Adrenal gland (tissue), 12 donors: Measurements from ENCODE around the gene DDX20. TPM values are rescaled to one million over a fixed set of nuclear protein-coding genes. Genes with fewer than 3 reads are reported as not detected.

ENCODE experiments used
- DNase-seq, 7 donors: peaks; one replicate each; pipeline ENCODE4 v3.0.0-alpha.2; 2019 to 2020
- H3K27ac ChIP-seq, 5 donors: fragments of 200-600 bp; sonication (generic) in 4 of 5; 1 replicate in 3 of 5; 2 replicates in 2 of 5; pipeline versions ENCODE4 v1.5.1 to v1.8.0; 2016 to 2020; ENCODE audit warnings: mild to moderate bottlenecking in 1 of 5
- H3K27me3 ChIP-seq: fragments of 200-600 bp; 2 replicates; pipeline ENCODE4 v1.8.0; 2021
- H3K36me3 ChIP-seq, 2 donors: fragments of 200-600 bp; replicated peaks in 1 of 2; 1 replicate in 1 of 2; 2 replicates in 1 of 2; pipeline versions ENCODE4 v1.5.1 to v1.8.0; 2018 to 2022
- H3K4me1 ChIP-seq, 2 donors: fragments of 200-600 bp; replicated peaks in 1 of 2; 1 replicate in 1 of 2; 2 replicates in 1 of 2; pipeline versions ENCODE4 v1.5.1 to v1.8.0; 2018 to 2021
- H3K4me3 ChIP-seq, 4 donors: fragments of 200-600 bp; sonication (generic) in 3 of 4; one replicate each; pipeline ENCODE4 v1.5.1; 2016 to 2018
- H3K9me3 ChIP-seq, 3 donors: fragments of 200-600 bp; sonication (generic) in 1 of 3; replicated peaks in 1 of 3; 1 replicate in 2 of 3; 2 replicates in 1 of 3; pipeline versions ENCODE4 v1.5.1 to v1.8.0; 2016 to 2021
- POLR2A ChIP-seq, 2 donors: fragments of 450-650 bp; IDR thresholded peaks; one replicate each; pipeline ENCODE4 v1.6.1; 2017; ENCODE audit warnings: antibody characterized with exemption in 2 of 2, mild to moderate bottlenecking in 2 of 2, moderate library complexity in 1 of 2
- WGBS, 4 donors: extraction: QIAGEN DNeasy Blood & Tissue Kit in 2 of 4; methylation state at CpG; one replicate each; pipeline versions ENCODE4 v1.1.5 to v1.1.7; 2013 to 2017; 5-methylcytosine and 5-hydroxymethylcytosine counted together
- intact Hi-C, 2 donors: fragments of 100-400 bp; cut with DNase I; formaldehyde crosslinking; loops; one replicate each; pipeline versions ENCODE4 v1.14.1 to v1.15.0; 2022 to 2023
- polyA plus RNA-seq, 3 donors: library from polyadenylated mRNA; stranded (reverse); fragments of 200-250 nt in 2 of 3; fragments of 350-450 nt in 1 of 3; fragmentation: Illumina TruSeq in 1 of 3; extraction: RNeasy Lipid Tissue Mini Kit (QIAGEN cat#74804) in 1 of 3; gene quantifications; one replicate each; pipeline ENCODE4 v1.2.3, GENCODE V29; 2013 to 2014
- total RNA-seq, 9 donors: library from RNA; depleted of rRNA in 4 of 9; stranded (reverse); fragments of >200 nt in 4 of 9; fragments of 120-200 nt in 1 of 9; fragmentation: NEBNext Ultra II Directional in 1 of 9; extraction: Animal tissue kit (Norgen Biotek cat#: 25700) in 1 of 9; gene quantifications; one replicate each; pipeline versions ENCODE4 v1.1.0 to v1.2.4, GENCODE V29; 2013 to 2023
- TF ChIP-seq, protein P1 (sequence below), 6 experiments: fragments of 450-650 bp in 4 of 6; fragments of 200-600 bp in 2 of 6; sonication (generic) in 1 of 6; IDR thresholded peaks; 1 replicate in 5 of 6; 2 replicates in 1 of 6; pipeline versions ENCODE4 v1.5.1 to v1.8.0; 2016 to 2021; ENCODE audit warnings: antibody characterized with exemption in 6 of 6, mild to moderate bottlenecking in 2 of 6, moderate library complexity in 1 of 6
- donor health status: healthy with polysubstance abuse.
- donor health status: Bipolar disorder and iron deficiency.
- donor health status: DM: yes; HTN: yes; CAD: no.
- donor health status: DM: no; HTN: no; CAD: no.
- donor health status: DM: no; HTN: no; CAD: no.
- donor health status: DM: yes; HTN: yes; CAD: no.

DDX20 gene
- total and polyA plus RNA-seq, 12 donors = 6.2 to 19.9 (median 11.6) TPM

- intact Hi-C loops = no loop called here
- TF ChIP-seq POLR2A (IDR thresholded peaks at IDR 0.05) = no peak
- TF ChIP-seq, protein P1, sequence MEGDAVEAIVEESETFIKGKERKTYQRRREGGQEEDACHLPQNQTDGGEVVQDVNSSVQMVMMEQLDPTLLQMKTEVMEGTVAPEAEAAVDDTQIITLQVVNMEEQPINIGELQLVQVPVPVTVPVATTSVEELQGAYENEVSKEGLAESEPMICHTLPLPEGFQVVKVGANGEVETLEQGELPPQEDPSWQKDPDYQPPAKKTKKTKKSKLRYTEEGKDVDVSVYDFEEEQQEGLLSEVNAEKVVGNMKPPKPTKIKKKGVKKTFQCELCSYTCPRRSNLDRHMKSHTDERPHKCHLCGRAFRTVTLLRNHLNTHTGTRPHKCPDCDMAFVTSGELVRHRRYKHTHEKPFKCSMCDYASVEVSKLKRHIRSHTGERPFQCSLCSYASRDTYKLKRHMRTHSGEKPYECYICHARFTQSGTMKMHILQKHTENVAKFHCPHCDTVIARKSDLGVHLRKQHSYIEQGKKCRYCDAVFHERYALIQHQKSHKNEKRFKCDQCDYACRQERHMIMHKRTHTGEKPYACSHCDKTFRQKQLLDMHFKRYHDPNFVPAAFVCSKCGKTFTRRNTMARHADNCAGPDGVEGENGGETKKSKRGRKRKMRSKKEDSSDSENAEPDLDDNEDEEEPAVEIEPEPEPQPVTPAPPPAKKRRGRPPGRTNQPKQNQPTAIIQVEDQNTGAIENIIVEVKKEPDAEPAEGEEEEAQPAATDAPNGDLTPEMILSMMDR (IDR thresholded peaks at IDR 0.05) = no peak
- H3K4me1 ChIP-seq = no peaks in the 10 kb centered on the region
- no peak overlapping the region for H3K27ac ChIP-seq
- H3K9me3 ChIP-seq = no peaks in the 10 kb centered on the region
- H3K4me3 ChIP-seq = no peak overlapping the region
- no peak for DNase-seq
- no peaks in the 10 kb centered on the region for H3K27me3 ChIP-seq
- H3K36me3 ChIP-seq = peaks cover 0 to 44% of the 10 kb centered on the region in 2 donors
Observed at GRCh38 chr1:111768023-111768422, 12.3 kb downstream of the DDX20 start.

GRCh38 chr1:111768625-111769024 lies 12.9 kb downstream of the DDX20 start:
- no peak overlapping the region for H3K27ac ChIP-seq
- TF ChIP-seq, protein P1 (IDR thresholded peaks at IDR 0.05) = no peak
- no peak for TF ChIP-seq POLR2A (IDR thresholded peaks at IDR 0.05)
- H3K36me3 ChIP-seq = peaks cover 0 to 38% of the 10 kb centered on the region in 2 donors
- no peaks in the 10 kb centered on the region for H3K4me1 ChIP-seq
- DNase-seq = no peak
- intact Hi-C loops = no loop called here
- H3K4me3 ChIP-seq = no peak overlapping the region
- no peaks in the 10 kb centered on the region for H3K9me3 ChIP-seq
- no peaks in the 10 kb centered on the region for H3K27me3 ChIP-seq

DNA sequence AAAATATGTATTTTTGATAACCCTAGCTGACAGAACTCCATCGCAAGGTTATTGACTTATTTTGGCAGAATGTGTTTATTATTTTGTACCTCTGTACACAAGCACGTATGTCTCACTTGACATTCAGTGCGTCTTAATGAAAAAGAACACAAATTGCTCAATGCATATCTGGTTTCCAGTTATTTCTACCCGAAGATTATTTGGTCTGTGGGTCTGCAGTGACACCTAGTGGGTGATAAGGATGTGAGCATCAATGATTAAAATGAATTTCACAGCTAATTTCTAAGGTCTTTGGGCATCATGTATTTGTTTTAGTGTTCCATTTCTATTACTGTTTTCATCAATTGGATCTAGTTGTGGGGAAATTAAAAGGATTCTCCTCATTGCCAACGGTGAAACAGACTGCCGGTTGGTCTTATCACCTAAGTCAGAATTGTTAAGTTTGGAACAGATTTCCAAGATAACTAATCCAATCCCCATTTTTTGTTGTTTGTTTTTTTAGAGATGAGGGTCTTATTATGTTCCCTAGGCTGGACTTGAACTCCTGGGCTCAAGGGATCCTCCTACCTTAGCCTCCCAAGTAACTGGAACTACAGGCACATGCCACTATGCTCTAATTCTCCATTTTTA lies 13.9 kb downstream of the DDX20 start:
- Histone ChIP-seq H3K9me3 (no peaks in the 10 kb centered on the region), H3K27me3 (no peaks in the 10 kb centered on the region), H3K4me1 (no peaks in the 10 kb centered on the region), H3K27ac (no peak overlapping the region), H3K36me3 (peaks cover 0 to 28% of the 10 kb centered on the region in 2 donors), H3K4me3 (no peak overlapping the region)
- DNase-seq = peak in 6 of 7 donors; percentile 32 to 65 (median 55)
- TF ChIP-seq, protein P1 (IDR thresholded peaks at IDR 0.05) = peak; percentile 84 to 95 (median 90)
- TF ChIP-seq POLR2A (IDR thresholded peaks at IDR 0.05) = no peak
- intact Hi-C loops = loop anchor here in 1 of 2 donors (5.0 kb wide), 1 partner anchor 287 kb away; no protein-coding TSS in a partner anchor
- WGBS, 4 donors = 23 to 28% (median 27%) methylated on average over 6 of the region's 6 CpGs

GRCh38 chr1:111770916-111771315 lies 15.2 kb downstream of the DDX20 start:
- H3K36me3 ChIP-seq = peaks cover 0 to 18% of the 10 kb centered on the region in 2 donors
- H3K4me3 ChIP-seq = no peak overlapping the region
- 77 to 80% (median 79%) methylated on average over 4 of the region's 4 CpGs for WGBS, 4 donors
- TF ChIP-seq POLR2A (IDR thresholded peaks at IDR 0.05) = no peak
- TF ChIP-seq, protein P1 (IDR thresholded peaks at IDR 0.05) = no peak
- no peaks in the 10 kb centered on the region for H3K9me3 ChIP-seq
- no peaks in the 10 kb centered on the region for H3K27me3 ChIP-seq
- DNase-seq = no peak
- intact Hi-C loops = loop anchor here in 1 of 2 donors (5.0 kb wide), 1 partner anchor 289 kb away; no protein-coding TSS in a partner anchor
- no peaks in the 10 kb centered on the region for H3K4me1 ChIP-seq
- H3K27ac ChIP-seq = no peak overlapping the region
